Astrocyte of the spinal cord (primary cell): ENCODE results near the gene MBP.

ENCODE experiments used
- DNase-seq: peaks from one replicate; pipeline ENCODE4 v3.0.0; 2011; ENCODE audit warnings: low read depth, low spot score
- H3K4me3 ChIP-seq: 2 replicates; pipeline ENCODE4 v1.5.1; 2011; ENCODE audit warnings: low read depth, mild to moderate bottlenecking, low read length, moderate library complexity
- in situ Hi-C: cut with HindIII; loops from 2 replicates; pipeline ENCODE4 v1.10.0; 2017; ENCODE audit warnings: low sequenced_read_pairs
- TF ChIP-seq, protein P1 (sequence below): IDR thresholded peaks from 2 replicates; pipeline ENCODE4 v1.5.1; 2012; ENCODE audit warnings: low read depth, mild to moderate bottlenecking, low read length, inconsistent platforms

MBP gene

DNA sequence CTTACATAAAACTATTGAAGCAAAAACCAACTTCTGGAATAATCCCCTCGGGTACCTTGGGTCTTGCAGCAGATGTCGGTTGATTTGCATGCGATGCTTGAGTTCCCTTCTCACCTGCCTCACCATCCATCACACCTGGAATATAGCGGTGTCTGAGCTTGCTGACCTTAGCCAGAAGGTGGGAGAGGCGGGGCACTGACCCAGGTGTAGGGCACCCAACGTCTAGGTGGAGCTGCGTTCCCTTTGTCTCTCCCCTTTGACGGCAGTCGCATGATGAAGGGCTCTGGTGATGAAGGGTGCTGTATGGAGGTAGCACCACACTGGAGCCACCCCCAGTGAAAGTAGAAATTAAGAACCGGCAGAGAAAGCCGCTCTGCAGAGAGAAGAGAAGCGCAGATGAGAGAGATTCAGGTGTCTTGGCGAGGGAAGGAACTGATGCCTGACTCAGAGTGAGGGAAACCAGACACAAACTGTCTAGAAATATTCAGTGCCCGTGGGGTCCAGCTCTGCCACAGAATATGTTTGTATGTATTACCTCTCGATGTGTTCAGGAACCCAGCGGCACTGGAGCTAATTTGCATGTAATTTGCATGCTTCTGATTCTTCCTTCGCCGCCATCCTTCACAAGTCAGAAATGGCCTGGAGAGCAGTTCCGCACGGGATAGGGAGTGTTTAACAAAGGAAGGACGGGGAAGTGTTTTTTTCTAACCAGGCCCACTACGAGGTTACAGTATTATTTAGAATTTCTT, 19.4 kb upstream of the MBP start:
- no peak for DNase-seq
- in situ Hi-C loops = no loop called here
- no peak overlapping the region for H3K4me3 ChIP-seq
- TF ChIP-seq, protein P1, sequence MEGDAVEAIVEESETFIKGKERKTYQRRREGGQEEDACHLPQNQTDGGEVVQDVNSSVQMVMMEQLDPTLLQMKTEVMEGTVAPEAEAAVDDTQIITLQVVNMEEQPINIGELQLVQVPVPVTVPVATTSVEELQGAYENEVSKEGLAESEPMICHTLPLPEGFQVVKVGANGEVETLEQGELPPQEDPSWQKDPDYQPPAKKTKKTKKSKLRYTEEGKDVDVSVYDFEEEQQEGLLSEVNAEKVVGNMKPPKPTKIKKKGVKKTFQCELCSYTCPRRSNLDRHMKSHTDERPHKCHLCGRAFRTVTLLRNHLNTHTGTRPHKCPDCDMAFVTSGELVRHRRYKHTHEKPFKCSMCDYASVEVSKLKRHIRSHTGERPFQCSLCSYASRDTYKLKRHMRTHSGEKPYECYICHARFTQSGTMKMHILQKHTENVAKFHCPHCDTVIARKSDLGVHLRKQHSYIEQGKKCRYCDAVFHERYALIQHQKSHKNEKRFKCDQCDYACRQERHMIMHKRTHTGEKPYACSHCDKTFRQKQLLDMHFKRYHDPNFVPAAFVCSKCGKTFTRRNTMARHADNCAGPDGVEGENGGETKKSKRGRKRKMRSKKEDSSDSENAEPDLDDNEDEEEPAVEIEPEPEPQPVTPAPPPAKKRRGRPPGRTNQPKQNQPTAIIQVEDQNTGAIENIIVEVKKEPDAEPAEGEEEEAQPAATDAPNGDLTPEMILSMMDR = no peak

DNA sequence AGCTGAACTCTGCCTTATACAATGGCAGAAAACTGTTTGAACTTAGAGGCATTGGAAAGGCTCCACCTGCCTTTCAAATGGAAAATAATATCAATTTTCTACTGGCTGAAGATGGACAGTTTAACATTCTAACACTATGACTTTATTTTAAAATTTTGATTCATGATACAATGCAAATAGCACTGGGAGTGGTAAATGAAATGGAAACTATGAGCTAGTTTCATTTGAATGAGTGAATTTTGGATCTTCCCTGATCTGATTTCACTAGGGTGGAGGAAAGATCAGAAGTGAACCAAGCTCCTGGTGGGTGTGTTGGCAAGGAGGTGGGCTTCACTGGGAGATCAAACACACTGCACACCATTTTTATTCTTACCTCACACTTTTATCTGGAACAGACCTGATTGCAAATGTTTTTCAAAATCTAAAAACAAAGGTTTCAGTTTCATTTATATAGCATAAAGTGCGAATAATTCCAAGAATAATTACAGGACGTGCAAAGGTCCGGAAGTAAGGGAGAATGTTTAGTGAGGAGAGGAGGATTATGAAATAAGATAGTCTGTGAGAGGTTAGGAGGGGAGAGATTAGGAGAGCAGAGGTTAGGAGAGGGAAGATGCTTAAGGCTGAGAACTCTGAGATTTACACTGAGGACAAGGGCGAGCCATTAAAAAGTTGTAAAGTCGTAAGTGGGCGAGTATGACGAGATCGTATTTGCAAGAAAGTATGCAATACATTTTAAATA, 18.6 kb upstream of the MBP start:
- in situ Hi-C loops = no loop called here
- H3K4me3 ChIP-seq = no peak overlapping the region
- TF ChIP-seq, protein P1 = no peak
- no peak for DNase-seq

DNA sequence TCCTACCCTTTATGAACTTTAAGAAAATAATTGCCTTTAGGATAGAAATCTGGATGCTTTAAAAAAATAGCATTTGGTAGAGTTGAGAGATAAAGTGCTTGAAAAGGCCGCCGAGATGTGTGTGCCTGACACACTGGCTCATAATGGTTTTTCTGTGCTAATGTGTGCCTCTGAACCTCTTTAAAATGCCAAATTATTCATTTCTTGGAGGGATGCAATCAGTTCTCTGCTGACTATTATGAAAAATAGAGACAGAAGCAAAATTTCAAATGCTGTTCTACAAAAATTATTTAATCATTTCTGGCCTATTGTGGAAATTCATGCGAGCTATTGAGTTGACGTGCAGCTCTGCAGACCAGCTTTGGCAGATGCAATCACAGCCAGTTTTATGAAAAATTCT, 18.0 kb upstream of the MBP start:
- no peak for DNase-seq
- TF ChIP-seq, protein P1 = no peak
- H3K4me3 ChIP-seq = no peak overlapping the region
- in situ Hi-C loops = no loop called here

DNA sequence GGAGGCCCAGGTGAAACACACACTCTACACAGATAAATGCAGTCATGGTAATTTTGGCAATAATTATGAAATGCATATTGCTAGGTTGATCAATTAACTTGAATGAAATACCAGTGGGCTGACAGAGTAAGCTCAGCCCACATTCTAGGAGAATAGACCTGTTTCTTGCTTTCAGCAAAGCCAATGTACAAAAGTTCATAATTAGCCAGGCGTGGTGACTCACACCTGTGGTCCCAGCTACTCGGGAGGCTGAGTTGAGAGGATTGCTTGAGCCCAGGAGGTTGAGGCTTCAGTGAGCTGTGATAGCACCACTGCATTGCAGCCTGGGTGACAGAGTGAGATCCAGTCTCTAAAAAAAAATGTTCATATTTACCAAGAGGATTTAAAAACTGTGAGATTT, 15.7 kb upstream of the MBP start:
- no peak for DNase-seq
- in situ Hi-C loops = no loop called here
- H3K4me3 ChIP-seq = no peak overlapping the region
- TF ChIP-seq, protein P1 = no peak

DNA sequence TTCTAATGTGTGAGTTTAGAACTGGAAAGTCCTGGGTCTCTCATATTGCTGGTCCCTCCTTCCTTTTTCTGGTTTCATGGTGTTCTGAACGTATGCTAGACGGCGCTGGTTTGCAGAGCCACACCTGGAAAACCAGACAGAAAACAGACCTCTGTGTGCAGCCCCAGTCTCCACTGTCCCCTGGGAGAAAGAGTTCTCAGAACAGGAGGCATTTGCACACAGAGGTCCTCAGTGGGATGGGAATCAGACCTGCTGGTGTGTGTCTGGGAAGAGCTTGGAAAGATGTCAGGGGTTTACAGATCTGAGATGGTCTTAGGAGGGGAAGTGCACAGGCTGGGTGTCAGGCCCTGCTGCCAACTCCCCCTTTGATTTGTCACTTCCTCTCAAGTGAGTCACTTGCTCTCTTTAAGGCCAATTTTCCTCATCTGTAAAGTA, 14.9 kb upstream of the MBP start:
- no peak for DNase-seq
- in situ Hi-C loops = no loop called here
- TF ChIP-seq, protein P1 = no peak
- H3K4me3 ChIP-seq = no peak overlapping the region

DNA sequence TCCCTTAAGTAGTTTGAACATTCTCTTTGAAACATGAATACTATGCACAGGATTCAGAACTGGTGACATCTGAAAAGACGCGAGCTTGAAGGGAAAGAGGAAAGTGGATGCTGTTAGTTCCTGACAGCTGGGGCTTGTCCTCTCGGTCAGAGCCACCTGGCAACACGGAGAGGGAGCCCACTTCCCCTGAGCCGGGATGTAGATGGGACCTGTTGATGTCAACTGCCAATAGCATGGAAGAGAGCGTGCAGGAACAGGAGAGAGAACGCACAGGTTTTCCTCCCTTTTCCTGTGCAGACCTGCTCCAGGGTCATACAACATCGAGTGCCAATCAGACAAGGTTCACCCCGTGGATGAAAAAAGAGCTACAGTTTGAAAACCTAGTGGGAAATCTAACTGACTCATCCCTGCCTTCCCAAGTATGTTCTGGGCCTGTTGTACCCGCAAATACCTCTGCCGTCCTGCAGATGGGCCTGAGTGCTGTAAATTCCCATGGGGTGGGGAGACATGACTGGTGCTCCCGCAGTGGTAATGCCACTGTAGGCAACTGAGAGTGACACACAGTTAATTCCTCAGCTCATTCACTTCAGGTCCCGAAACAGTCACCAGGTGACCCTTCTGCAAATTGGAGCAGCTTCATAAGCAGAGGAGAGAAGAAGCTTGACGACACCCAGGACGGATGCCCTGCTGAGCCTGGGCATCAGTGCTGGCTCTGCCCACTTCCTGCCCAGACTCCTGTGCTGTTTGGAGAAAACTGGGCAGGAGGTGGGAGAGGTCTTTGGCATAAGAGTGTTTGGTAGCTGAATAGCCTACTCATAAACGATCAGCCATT, 13.9 kb upstream of the MBP start:
- no peak for DNase-seq
- H3K4me3 ChIP-seq = no peak overlapping the region
- in situ Hi-C loops = no loop called here
- TF ChIP-seq, protein P1 = no peak
